HepG2 (cell line): Measurements from ENCODE around the gene DDX4. TPM values are rescaled to one million over a fixed set of nuclear protein-coding genes. Genes with fewer than 3 reads are reported as not detected.

Experiments used
- ATAC-seq: fragments of 200-7000 bp; cut with Tn5 transposase; 3 replicates; pipeline ENCODE4 v1.9.1; 2020; ENCODE audit warnings: mild to moderate bottlenecking, moderate library complexity
- BruUV-seq: library from RNA; stranded (reverse); fragments of 400-500 nt; replicated peaks from 2 replicates; lab custom pipeline; 2021; lab: Mats Ljungman, UMichigan
- CTCF ChIA-PET: fragments of 300-600 bp; formaldehyde crosslinking; extraction: SDS; loops from one replicate; lab custom pipeline; 2021; ENCODE audit warnings: low total read pairs, inconsistent platforms, low intra/inter-chr PET ratio; lab: Yijun Ruan, JAX
- POLR2A ChIA-PET: fragments of 350-600 bp; sonication (Branson Sonifier 250); formaldehyde crosslinking; loops from one replicate; lab custom pipeline; 2020; ENCODE audit warnings: antibody characterized with exemption, inconsistent platforms; lab: Yijun Ruan, JAX
- DNase-seq: peaks from one replicate; pipeline ENCODE4 v3.0.0-alpha.2; 2015; ENCODE audit warnings: low spot score
- FAIRE-seq: peaks from 3 replicates; lab custom pipeline; 2011; peaks lifted over from hg19 to GRCh38; lab: Jason Lieb, UNC
- H2AFZ ChIP-seq: one replicate; pipeline ENCODE4 v1.6.1; 2011; ENCODE audit warnings: low read length, inconsistent platforms
- H3K27ac ChIP-seq: fragments of 300-600 bp; 3 replicates; pipeline ENCODE4 v1.8.0; 2011; ENCODE audit warnings: mixed run types, mild to moderate bottlenecking, mixed read lengths, low read length, inconsistent platforms; ENCODE audit not compliant: insufficient read depth; ENCODE audit errors: extremely low read length
- H3K27me3 ChIP-seq, 2 experiments: fragments of 200-600 bp in 1 of 2; 2 replicates in 1 of 2; 3 replicates in 1 of 2; pipeline versions ENCODE4 v1.6.0 to v1.8.0; 2011; ENCODE audit warnings: low read length in 2 of 2, mild to moderate bottlenecking in 2 of 2, moderate library complexity in 2 of 2, inconsistent platforms in 1 of 2; ENCODE audit not compliant: insufficient read depth in 2 of 2, control insufficient read depth in 1 of 2
- H3K36me3 ChIP-seq, 2 experiments: fragments of 200-600 bp in 1 of 2; replicated peaks in 1 of 2; 2 replicates in 1 of 2; 3 replicates in 1 of 2; pipeline versions ENCODE4 v1.5.1 to v1.8.0; 2011; ENCODE audit warnings: low read length in 2 of 2, inconsistent platforms in 1 of 2; ENCODE audit not compliant: insufficient read depth in 2 of 2, control insufficient read depth in 1 of 2
- H3K4me1 ChIP-seq: 2 replicates; pipeline ENCODE4 v1.5.1; 2012; ENCODE audit warnings: low read length, inconsistent platforms; ENCODE audit not compliant: insufficient read depth
- H3K4me2 ChIP-seq: 2 replicates; pipeline ENCODE4 v1.6.0; 2011; ENCODE audit warnings: low read depth, low read length, inconsistent platforms
- H3K4me3 ChIP-seq, 3 experiments: fragments of 200-600 bp in 1 of 3; sonication (generic), shearing (Covaris generic) in 1 of 3; replicated peaks in 1 of 3; 2 replicates each; pipeline ENCODE4 v1.5.1; 2011 to 2016; ENCODE audit warnings: low read length in 3 of 3, inconsistent platforms in 2 of 3, low read depth in 2 of 3, mild to moderate bottlenecking in 2 of 3, control low read depth in 1 of 3, mixed read lengths in 1 of 3; ENCODE audit not compliant: insufficient read depth in 1 of 3
- H3K79me2 ChIP-seq: one replicate; pipeline ENCODE4 v1.6.1; 2011; ENCODE audit warnings: low read length, inconsistent platforms; ENCODE audit not compliant: insufficient read depth
- H3K9ac ChIP-seq: 2 replicates; pipeline ENCODE4 v1.6.0; 2011; ENCODE audit warnings: mild to moderate bottlenecking, low read depth, low read length, inconsistent platforms; ENCODE audit not compliant: insufficient read depth
- H3K9me3 ChIP-seq: 2 replicates; pipeline ENCODE4 v1.5.1; 2012; ENCODE audit warnings: mild to moderate bottlenecking, low read length
- H4K20me1 ChIP-seq: 2 replicates; pipeline ENCODE4 v1.6.0; 2011; ENCODE audit warnings: inconsistent platforms, mild to moderate bottlenecking, low read length, moderate library complexity; ENCODE audit not compliant: insufficient read depth
- ATF3 ChIP-seq: sonication (generic); formaldehyde crosslinking; IDR thresholded peaks from 2 replicates; pipeline ENCODE4 v1.4.0; 2020; ENCODE audit warnings: missing genetic modification reagents
- E2F5 ChIP-seq: sonication (generic); formaldehyde crosslinking; conservative IDR thresholded peaks from 2 replicates; pipeline ENCODE4 v1.4.0; 2020; ENCODE audit warnings: missing genetic modification reagents
- HNF4A ChIP-seq: sonication (generic); formaldehyde crosslinking; IDR thresholded peaks from 2 replicates; pipeline ENCODE4 v1.4.0; 2020; ENCODE audit warnings: missing genetic modification reagents
- IKZF5 ChIP-seq: IDR thresholded peaks from 2 replicates; pipeline ENCODE4 v1.6.1; 2018; ENCODE audit warnings: missing genetic modification reagents, mild to moderate bottlenecking, missing compliant biosample characterization
- LCORL ChIP-seq, 2 experiments: fragments of 450-650 bp in 1 of 2; sonication (generic) in 1 of 2; formaldehyde crosslinking in 1 of 2; IDR thresholded peaks; 2 replicates each; pipeline versions ENCODE4 v1.5.0 to v1.6.1; 2017 to 2020; ENCODE audit warnings: antibody characterized with exemption in 1 of 2, missing genetic modification reagents in 1 of 2
- PBX3 ChIP-seq: sonication (generic); formaldehyde crosslinking; IDR thresholded peaks from 2 replicates; pipeline ENCODE4 v1.8.1; 2023; ENCODE audit warnings: missing genetic modification reagents, inconsistent platforms, borderline replicate concordance
- RORA ChIP-seq: sonication (generic); formaldehyde crosslinking; IDR thresholded peaks from 2 replicates; pipeline ENCODE4 v1.5.0; 2020; ENCODE audit warnings: mild to moderate bottlenecking, missing genetic modification reagents, moderate library complexity
- SKI ChIP-seq: fragments of 450-650 bp; IDR thresholded peaks from one replicate; pipeline ENCODE4 v1.6.1; 2018; ENCODE audit warnings: mild to moderate bottlenecking; ENCODE audit not compliant: partially characterized antibody
- SP140L ChIP-seq: sonication (generic); formaldehyde crosslinking; IDR thresholded peaks from 2 replicates; pipeline ENCODE4 v1.4.0; 2020; ENCODE audit warnings: missing genetic modification reagents, borderline replicate concordance
- THRA ChIP-seq: sonication (generic); formaldehyde crosslinking; IDR thresholded peaks from 2 replicates; pipeline ENCODE4 v1.4.0; 2020; ENCODE audit warnings: missing genetic modification reagents, borderline replicate concordance
- ZFP36L1 ChIP-seq: sonication (generic); formaldehyde crosslinking; IDR thresholded peaks from 2 replicates; pipeline ENCODE4 v1.8.0; 2022; ENCODE audit warnings: mild to moderate bottlenecking, missing genetic modification reagents, moderate library complexity
- ZNF224 ChIP-seq: sonication (generic); formaldehyde crosslinking; IDR thresholded peaks from 2 replicates; pipeline ENCODE4 v1.5.0; 2020; ENCODE audit warnings: mild to moderate bottlenecking, missing genetic modification reagents
- ZNF781 ChIP-seq: sonication (generic); formaldehyde crosslinking; IDR thresholded peaks from 2 replicates; pipeline ENCODE4 v1.5.1; 2020; ENCODE audit warnings: borderline replicate concordance, mild to moderate bottlenecking, missing genetic modification reagents; ENCODE audit errors: not compliant biosample characterization
- WGBS: methylation state at CpG from one replicate; pipeline ENCODE4 v1.1.6; 2017; ENCODE audit warnings: low lambda C conversion rate; 5-methylcytosine and 5-hydroxymethylcytosine counted together
- in situ Hi-C: cut with HindIII; loops from 2 replicates; pipeline ENCODE4 v1.10.0; 2017; ENCODE audit warnings: low pct_unique_long_range_greater_than_20kb; ENCODE audit not compliant: extremely low pct_ligation_motif_present
- intact Hi-C: fragments of 100-400 bp; cut with micrococcal nuclease; formaldehyde crosslinking; loops from one replicate; pipeline ENCODE4 v1.10.0; 2022; ENCODE audit not compliant: unreplicated experiment
- polyA plus RNA-seq, 8 experiments: library from polyadenylated mRNA; depleted of rRNA in 3 of 8; stranded (reverse) in 7 of 8; unstranded in 1 of 8; fragments of >200 nt; fragmentation: Illumina TruSeq in 4 of 8; extraction: Trizol in 4 of 8; gene quantifications; 2 replicates each; pipeline versions ENCODE4 v1.2.1 to v1.2.3, GENCODE V29; 2011 to 2016; ENCODE audit warnings: low read depth in 4 of 8, missing spikeins in 1 of 8, mixed read lengths in 1 of 8; ENCODE audit not compliant: insufficient read depth in 1 of 8
- total RNA-seq, 5 experiments: library from RNA; depleted of rRNA; stranded (reverse); fragments of >200 nt; fragmentation: Illumina TruSeq; extraction: Trizol; gene quantifications; 2 replicates each; pipeline ENCODE4 v1.2.3, GENCODE V29; 2016; ENCODE audit warnings: low read depth in 1 of 5

DDX4 gene
- total and polyA plus RNA-seq, 2 of the 13 experiments (the other 11 are each of a cell fraction or from before 2014, with no cell fraction given): 0.05 TPM; not detected in 1

- intact Hi-C loops (no loop called here), in situ Hi-C loops (no loop called here)
- Histone ChIP-seq H2AFZ (no peak overlapping the region), H3K9me3 (no peaks in the 10 kb centered on the region), H3K27ac (no peak overlapping the region), H3K27me3 (peaks cover 0 to 3% of the 10 kb centered on the region in 2 experiments; a peak in 2 of 5 replicates), H3K4me2 (no peak overlapping the region), H3K79me2 (no peaks in the 10 kb centered on the region), H3K4me3 (no peak overlapping the region), H3K4me1 (no peaks in the 10 kb centered on the region), H3K36me3 (no peaks in the 10 kb centered on the region), H3K9ac (no peak overlapping the region), H4K20me1 (no peaks in the 10 kb centered on the region)
- POLR2A ChIA-PET: no interaction called here
- DNase-seq: no peak
- CTCF ChIA-PET: no interaction called here
- 79% methylated on average over 2 of the region's 2 CpGs for WGBS
- ATAC-seq: no peak
- no TSS peak for BruUV-seq
- FAIRE-seq: no peak
- TF ChIP-seq HNF4A (CRISPR knock-in tag) (no peak), ZFP36L1 (no peak), THRA (CRISPR knock-in tag) (no peak), E2F5 (CRISPR knock-in tag) (no peak), ATF3 (no peak), ZNF781 (CRISPR knock-in tag) (no peak), IKZF5 (CRISPR knock-in tag) (no peak), SP140L (CRISPR knock-in tag) (no peak), RORA (no peak), PBX3 (CRISPR knock-in tag) (no peak), SKI (no peak), LCORL (IDR thresholded peaks at IDR 0.05) (no peak), LCORL (CRISPR knock-in tag; IDR thresholded peaks at IDR 0.05) (no peak), ZNF224 (CRISPR knock-in tag) (no peak)
Measured at GRCh38 chr5:55851675-55851979, 113.8 kb downstream of the DDX4 start.
